D341Med (cell line): ENCODE results near the gene P4HA3.
A peak's percentile ranks its signal among the peaks of the same experiment; 100 is the strongest.

ENCODE experiments used
- DNase-seq: peaks from one replicate; pipeline ENCODE4 v3.0.0; 2012; ENCODE audit warnings: low spot score

Gene P4HA3

DNA sequence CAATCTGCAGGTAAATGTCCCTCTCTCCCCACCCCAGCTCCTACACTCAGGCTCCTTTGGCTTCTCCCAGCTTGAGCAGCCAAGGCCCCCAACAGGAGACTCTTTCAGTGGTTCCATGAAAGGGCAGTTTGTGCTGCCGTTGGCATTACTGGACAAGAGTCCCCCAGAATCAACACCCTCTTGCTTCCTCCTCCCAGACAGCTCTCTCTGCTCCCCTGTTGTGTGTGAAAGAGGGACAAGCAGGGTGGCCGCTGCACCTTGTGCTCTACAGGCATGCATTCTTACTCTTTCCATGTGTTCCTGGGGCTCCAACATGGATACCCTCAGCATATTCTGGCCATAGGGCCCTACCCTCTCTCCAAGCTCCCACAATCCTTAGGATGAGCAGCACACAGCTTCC, 48.7 kb downstream of the P4HA3 start:
- no peak for DNase-seq

DNA sequence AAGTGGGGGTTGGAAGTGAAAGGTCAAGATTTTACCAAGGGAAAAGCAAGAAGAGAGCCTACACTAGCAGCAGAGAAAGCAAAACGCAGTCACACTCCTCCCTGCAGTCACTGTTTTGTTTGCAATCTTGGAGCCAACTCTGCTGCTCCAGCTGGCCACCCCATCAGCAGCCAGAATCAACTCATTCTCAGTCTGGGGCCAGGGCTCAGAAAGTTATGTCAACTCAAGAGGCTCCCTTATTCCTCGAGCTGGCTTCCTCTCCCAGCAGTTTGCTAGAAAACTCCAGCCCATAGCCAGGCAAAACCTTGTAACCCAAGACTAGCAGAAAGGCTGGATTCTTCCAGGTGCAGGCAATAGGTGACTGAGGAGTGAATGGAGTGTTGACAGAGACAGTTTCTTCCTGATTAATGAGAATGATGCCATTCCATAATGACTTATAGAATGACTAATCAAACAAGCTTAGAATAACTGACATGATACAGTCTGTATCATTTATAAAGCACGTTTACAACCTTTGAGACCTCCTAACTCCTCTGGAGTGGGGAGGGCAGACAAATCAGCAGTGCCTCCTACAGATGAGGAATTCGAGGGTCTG, 53.4 kb downstream of the P4HA3 start:
- no peak for DNase-seq

DNA sequence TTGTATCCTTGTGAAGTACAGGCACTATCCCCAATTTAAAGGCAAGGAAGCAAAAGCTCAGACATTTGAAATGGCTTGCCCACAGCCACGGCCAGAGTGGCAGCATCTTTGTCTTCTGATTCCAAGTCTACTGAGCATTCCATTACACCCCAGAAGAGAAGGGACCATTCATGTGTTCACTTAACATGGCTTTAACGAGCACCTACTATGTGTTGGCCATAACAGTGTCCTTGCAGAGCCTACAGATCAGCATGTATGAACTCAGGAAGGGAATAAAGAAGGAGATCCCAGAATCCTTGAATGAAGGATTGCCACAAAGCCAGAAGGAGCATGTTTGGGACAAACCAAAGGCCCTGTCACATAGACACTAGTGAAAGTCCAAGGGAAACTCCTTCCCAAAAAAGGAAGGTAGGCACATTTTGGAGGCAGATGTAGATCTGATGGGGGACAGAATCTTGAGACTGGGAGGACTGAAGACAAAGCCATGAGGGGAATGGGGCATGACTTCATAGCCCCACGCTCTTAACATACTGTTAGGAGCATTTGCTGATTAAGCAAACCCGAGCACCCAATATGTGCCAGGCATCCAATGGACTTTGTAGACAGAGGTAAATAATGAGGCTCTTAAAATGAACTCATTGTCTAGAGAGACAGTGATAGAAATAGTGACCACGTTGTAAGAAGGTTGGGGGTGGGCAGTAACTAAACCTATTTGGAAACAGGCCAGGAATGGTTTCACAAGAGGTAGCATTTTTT, 54.9 kb downstream of the P4HA3 start:
- no peak for DNase-seq

DNA sequence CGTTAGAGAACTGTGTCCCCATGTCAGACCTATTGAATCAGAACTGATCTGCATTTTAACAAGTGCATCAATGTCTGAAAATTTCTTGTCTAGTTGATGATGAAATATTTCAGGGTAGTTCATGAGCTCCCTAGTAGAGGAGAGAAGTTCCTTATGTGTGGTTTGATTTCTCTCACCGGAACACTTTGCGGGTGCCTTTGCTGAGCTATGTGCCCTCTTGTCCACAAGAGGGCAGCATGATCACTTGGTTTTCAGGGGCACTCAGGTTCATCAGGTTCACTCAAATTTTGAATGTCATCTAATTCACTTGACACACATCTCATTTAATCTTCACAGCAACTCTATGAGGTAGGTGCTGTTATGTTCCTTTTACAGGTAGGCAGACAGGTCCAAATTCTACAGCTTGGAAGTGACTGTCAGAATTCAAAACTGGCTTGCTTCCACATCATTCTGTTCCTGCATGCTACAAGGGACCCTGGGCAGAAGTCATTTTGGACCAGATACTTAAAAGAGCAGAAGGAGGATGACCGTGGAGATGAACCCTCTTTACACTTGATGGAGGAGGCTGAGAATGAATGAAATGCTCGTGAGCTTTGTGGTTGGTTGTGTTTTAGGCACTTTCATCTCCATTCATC, 55.6 kb downstream of the P4HA3 start:
- DNase-seq, result peak; percentile 74

DNA sequence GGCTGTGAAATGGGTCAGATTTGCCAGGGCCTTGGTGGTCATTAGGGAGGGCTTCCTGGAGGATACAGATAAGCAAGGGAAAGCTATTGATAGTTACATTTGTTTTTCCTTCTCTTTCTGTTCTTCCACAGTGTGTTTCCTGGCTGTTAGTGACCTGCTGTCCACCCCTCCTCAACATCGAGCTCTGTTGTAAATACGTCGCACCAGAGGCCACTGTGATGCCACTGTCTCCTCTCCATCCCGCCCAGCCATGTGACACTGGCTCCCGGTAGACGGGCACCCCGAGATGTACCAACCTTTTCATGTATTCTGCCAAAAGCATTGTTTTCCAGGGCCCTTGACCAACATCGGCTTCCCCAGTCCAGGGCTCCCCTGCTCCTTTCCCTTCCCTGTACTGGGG, 58.1 kb downstream of the P4HA3 start:
- DNase-seq, result no peak

DNA sequence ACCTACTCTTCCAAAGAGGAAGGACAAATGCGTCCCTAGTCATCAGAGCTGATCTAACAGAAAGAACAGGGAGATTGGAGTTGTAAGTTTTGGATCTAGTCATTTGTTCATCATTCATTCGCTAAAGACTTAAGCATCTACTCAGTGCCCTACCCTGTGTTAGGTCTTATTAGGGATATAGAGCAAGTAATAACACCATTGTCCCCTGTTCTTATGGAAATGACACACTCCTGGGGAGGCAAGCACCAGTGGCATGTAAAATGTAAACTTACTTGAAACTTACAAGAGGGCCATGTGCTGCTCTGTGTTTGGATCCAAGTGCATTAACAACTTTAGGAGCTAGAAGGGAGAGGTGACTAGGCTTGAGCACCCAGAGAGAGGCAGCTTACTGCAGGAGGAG, 61.9 kb downstream of the P4HA3 start:
- DNase-seq, result no peak

DNA sequence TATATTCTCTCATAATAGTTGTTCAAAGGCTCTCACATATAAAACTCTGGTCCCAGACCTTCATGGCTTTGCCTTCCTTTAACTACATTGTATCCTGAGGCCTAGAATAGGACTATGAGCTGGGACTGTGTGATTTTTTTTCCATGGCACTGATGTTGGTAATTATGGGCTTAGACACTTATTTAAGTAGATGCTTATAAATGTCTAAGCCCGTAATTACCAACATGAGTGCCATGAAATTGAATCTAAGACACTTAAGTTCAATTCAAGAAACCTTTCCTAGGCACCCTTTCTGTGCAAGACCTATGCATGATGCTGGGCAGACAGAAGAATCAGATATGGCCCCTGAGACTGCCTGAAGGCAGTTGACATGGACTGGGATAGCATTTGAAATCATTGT, 63.0 kb downstream of the P4HA3 start:
- peak; percentile 49 for DNase-seq

DNA sequence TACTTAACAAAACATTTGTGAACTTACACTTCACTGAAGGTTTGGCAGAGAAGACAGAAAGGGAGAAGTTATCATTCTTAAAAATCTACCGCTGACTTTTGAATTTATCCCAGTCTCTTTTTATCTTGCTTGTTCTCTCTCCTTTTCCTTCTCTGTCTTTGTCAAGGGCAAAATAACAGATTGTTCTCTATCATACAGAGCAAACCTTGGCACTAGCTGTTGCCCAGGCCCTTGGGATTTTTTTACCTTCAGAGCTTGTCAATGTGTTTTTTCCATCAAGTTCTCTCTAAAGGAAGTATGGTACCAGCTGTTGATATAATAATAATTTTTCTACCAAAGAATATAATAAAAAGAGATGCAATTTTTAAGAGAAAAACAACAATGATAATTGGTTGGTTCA, 73.2 kb downstream of the P4HA3 start:
- DNase-seq, result no peak

DNA sequence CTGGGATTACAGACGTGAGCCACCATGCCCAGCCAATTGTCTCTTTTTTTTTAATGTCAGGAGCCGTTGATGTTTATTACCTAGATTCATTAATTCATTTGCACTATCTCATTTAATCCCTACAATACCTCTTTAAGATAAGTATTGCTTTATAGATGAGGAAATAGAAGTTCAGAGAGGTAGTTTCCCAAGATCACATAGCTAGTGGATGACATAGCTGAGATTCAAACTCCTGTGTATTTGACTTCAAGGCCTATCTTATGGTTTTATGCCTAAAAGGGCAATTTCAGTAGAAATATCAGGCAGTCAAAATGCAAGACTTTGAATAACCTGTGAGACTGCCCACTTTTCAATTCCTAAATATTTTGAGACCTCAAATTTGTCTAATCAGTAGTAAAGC, 73.9 kb downstream of the P4HA3 start:
- DNase-seq, result no peak

DNA sequence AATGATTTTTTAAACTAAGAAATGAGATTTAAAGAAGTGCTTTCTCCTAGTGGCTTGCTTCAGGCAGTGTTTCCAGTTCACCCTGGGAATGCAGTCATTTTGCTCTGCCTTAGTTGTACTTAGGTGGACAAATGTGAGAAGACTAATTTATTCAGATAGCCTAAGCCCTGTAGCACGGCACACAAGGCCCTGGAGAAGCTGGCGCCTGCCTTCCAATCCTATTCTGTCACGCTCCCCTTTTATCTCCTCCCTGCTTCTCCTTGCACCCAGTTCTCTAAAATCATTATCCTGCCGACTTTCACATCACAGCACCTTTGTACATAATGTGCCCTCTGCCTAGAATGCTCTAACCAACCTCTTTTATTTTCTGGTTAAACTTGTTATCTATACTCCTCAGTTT, 76.3 kb downstream of the P4HA3 start:
- no peak for DNase-seq

DNA sequence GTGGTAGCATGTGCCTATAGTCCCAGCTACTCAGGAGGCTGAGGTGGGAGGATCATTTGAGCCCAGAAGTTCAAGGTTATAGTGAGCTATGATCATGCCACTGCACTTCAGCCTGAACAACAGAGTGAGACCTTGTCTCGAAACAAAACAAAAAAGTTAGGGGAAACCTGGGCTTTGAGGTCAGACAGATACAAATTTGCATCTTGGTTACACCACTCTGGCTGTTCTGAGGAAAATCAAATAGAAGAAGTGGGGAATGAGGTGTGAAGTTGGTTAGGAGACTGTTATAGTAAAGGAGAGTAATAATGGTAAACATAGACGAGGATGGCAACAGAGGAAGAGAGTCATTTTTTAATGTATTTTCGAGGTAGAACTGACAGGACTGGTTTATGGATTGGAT, 77.8 kb downstream of the P4HA3 start:
- DNase-seq, result no peak

DNA sequence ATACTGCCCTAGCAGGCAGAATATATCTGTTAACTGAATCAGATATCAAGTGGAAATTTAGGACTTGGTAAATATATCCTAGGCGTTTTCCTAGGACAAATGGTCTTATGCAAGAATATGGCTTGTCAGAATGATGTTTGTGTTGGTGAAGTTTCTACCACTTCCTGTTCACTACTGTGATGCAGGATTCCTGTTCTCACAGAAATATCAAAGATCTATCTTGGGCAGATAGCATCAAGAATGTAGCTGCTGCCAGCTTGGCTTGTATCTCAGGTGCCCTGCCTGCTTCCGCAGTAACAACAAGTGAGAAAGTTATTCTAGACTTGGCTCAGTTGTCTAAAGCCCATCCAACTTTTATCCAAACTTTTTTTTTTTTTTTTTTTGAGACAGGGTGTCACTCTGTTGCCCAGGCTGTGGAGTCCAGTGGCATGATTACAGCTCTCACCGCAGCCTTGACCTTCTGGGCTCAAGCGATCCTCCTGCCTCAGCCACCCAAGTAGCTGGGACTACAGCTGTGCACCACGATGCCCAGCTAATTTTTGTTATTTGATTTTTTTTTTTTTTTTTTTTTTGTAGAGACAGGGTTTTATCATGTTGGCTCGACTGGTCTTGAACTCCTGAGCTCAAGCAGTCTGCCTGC, 79.0 kb downstream of the P4HA3 start:
- DNase-seq, result no peak

DNA sequence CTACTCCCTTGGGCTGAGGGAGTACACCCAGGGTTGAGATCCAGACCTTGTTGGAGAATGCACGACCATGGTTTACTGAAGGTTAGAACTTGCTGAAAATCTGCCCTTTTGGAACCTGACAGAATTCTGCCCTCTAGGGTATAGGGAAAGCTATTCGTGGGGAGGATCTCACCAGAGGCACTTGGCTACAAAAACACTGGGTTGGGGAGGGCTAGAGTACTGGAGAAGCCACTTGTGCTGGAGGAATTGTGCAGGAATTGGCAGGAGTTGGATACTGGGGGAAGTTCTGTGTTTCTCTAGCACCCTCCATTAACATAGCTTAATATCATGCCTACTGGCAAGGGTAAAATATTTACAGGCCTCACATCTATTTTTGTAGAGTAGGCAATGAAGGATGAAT, 84.5 kb downstream of the P4HA3 start:
- no peak for DNase-seq

DNA sequence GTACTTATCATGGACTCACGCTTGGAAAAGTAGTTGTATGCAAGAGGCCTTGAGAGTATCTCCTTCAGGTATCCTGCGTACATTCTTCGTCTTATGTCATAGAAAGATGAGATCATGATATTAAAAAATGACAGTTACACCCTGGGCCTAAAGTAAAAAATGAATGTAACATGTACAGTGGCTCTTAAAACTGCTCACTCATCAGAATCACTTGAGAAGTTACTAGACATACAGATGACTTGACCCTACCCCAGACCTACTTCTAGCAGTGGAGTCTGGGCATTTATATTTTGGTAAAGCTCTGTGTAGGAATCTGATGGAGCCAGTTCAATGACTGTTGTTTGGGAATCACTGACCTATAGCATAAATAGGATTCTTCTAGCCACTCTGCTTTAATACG, 85.9 kb downstream of the P4HA3 start:
- no peak for DNase-seq

DNA sequence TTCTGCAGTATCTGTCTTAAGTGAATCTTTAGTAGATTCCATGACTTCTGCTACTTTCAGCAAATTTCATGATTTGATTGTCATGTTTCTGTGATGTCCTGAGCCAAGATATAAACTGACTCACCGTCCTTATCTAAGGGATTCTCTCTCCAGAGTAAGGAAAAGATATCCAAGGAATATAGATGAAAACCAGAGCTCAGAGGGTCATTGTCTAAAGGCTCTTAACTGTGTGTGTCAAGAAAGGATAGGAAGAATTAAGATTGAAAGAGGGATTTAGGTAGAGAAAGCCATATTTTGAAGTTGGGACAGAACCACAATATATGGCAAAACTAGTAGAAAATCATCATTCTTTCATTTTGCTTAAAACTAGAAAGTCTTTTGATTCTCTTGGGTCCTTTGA, 89.6 kb downstream of the P4HA3 start:
- DNase-seq, result no peak

DNA sequence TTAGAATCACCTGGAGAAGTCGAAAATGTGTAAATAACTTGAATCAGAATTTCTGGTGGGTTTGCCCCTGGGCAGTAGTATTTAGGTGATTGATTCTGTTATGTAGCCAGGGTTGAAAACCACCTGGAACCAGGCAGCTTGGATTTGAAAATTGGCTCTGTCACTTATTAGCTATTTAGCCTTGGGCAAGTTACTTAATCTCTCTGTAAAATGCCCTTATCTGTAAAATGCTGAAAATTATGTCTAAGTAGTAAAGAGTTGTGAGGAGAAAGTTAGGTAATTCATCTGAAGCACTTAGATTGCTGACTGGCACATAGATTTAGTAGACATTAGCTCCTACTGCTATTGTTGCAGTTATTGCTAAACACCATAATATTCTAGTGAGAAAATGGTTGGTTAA, 91.1 kb downstream of the P4HA3 start:
- no peak for DNase-seq
